Uterus (tissue), 2 donors: ENCODE measurements around the gene SH3PXD2B.

Experiments
- POLR2A ChIP-seq, 2 donors: fragments of 450-650 bp; IDR thresholded peaks; one replicate each; pipeline ENCODE4 v1.6.1; 2016; ENCODE audit warnings: antibody characterized with exemption in 2 of 2, mild to moderate bottlenecking in 1 of 2, moderate library complexity in 1 of 2
- TF ChIP-seq, protein P1 (sequence below), 4 experiments: fragments of 200-600 bp in 2 of 4; fragments of 450-650 bp in 2 of 4; sonication (generic) in 2 of 4; IDR thresholded peaks; one replicate each; pipeline ENCODE4 v1.5.1; 2016 to 2019; ENCODE audit warnings: antibody characterized with exemption in 4 of 4, mild to moderate bottlenecking in 2 of 4, moderate library complexity in 1 of 4

DNA sequence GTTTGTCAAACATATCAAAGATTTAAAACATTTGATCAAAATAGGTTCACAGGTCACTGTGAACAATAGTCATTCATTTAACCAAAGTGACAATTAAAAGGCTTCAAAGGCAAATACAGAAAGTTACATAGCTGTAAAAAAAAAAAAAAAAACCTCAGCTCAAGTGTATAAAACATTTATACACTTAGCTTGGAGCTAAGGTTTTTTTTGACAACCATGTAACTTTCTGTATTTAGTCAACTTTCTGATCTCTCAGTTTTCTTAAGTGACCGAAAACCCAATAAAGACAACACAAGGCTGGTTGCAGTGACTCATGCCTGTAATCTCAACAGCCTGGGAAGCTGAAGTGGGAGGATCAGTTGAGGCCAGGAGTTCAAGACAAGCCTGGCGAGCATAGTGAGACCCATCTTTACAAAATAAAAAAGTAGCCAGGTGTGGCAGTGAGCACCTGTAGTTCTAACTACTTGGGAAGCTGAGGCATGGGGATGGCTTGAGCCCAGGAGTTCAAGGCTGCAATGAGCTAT, 154.3 kb downstream of the SH3PXD2B start:
- TF ChIP-seq, protein P1, sequence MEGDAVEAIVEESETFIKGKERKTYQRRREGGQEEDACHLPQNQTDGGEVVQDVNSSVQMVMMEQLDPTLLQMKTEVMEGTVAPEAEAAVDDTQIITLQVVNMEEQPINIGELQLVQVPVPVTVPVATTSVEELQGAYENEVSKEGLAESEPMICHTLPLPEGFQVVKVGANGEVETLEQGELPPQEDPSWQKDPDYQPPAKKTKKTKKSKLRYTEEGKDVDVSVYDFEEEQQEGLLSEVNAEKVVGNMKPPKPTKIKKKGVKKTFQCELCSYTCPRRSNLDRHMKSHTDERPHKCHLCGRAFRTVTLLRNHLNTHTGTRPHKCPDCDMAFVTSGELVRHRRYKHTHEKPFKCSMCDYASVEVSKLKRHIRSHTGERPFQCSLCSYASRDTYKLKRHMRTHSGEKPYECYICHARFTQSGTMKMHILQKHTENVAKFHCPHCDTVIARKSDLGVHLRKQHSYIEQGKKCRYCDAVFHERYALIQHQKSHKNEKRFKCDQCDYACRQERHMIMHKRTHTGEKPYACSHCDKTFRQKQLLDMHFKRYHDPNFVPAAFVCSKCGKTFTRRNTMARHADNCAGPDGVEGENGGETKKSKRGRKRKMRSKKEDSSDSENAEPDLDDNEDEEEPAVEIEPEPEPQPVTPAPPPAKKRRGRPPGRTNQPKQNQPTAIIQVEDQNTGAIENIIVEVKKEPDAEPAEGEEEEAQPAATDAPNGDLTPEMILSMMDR (IDR thresholded peaks at IDR 0.05): no peak
- no peak for TF ChIP-seq POLR2A (IDR thresholded peaks at IDR 0.05)
